RWPE2 (cell line): Measurements from ENCODE around the gene MFGE8.

Experiments used
- ATAC-seq: fragments of 200-7000 bp; cut with Tn5 transposase; 3 replicates; pipeline ENCODE4 v1.9.1; 2021; ENCODE audit warnings: low read depth
- DNase-seq: peaks from one replicate; pipeline ENCODE4 v3.0.0-alpha.2; 2020; ENCODE audit warnings: low spot score
- H3K27ac ChIP-seq: fragments of 450-650 bp; 2 replicates; pipeline ENCODE4 v1.5.1; 2017; ENCODE audit warnings: mild to moderate bottlenecking; ENCODE audit not compliant: poor library complexity, severe bottlenecking
- H3K27me3 ChIP-seq: fragments of 250-450 bp; sonication (Bioruptor Pico); 2 replicates; pipeline ENCODE4 v1.5.1; 2021; ENCODE audit warnings: mild to moderate bottlenecking, moderate library complexity; ENCODE audit not compliant: insufficient read depth, poor library complexity, severe bottlenecking
- H3K36me3 ChIP-seq: fragments of 250-450 bp; sonication (Bioruptor Pico); 2 replicates; pipeline ENCODE4 v1.5.1; 2020; ENCODE audit warnings: low read depth, mild to moderate bottlenecking, moderate library complexity
- H3K4me1 ChIP-seq: fragments of 250-450 bp; sonication (Bioruptor Pico); 2 replicates; pipeline ENCODE4 v1.5.1; 2021; ENCODE audit warnings: mild to moderate bottlenecking, moderate library complexity; ENCODE audit not compliant: insufficient read depth, poor library complexity, severe bottlenecking
- H3K4me3 ChIP-seq: fragments of 250-450 bp; sonication (Bioruptor Pico); 2 replicates; pipeline ENCODE4 v1.5.1; 2021; ENCODE audit warnings: mild to moderate bottlenecking, moderate library complexity; ENCODE audit not compliant: severe bottlenecking
- H3K9me3 ChIP-seq: fragments of 250-450 bp; sonication (Bioruptor Pico); 2 replicates; pipeline ENCODE4 v1.5.1; 2021; ENCODE audit warnings: mild to moderate bottlenecking, moderate library complexity; ENCODE audit not compliant: severe bottlenecking
- CTCF ChIP-seq: fragments of 450-650 bp; IDR thresholded peaks from one replicate; pipeline ENCODE4 v1.5.1; 2017; ENCODE audit warnings: mild to moderate bottlenecking, moderate library complexity; ENCODE audit not compliant: poor library complexity, severe bottlenecking

Gene MFGE8

GRCh38 chr15:88904257-88904623 lies 8.9 kb downstream of the MFGE8 start:
- DNase-seq (peak; percentile 61), ATAC-seq (no peak)
- peaks cover 60% of the 10 kb centered on the region for H3K36me3 ChIP-seq
- H3K4me3 ChIP-seq: no peak overlapping the region
- H3K9me3 ChIP-seq: no peaks in the 10 kb centered on the region
- H3K27me3 ChIP-seq: no peaks in the 10 kb centered on the region
- H3K4me1 ChIP-seq: no peaks in the 10 kb centered on the region
- TF ChIP-seq CTCF: no peak
- no peak overlapping the region for H3K27ac ChIP-seq

- no peaks in the 10 kb centered on the region for H3K9me3 ChIP-seq
- ATAC-seq (no peak), DNase-seq (no peak)
- no peaks in the 10 kb centered on the region for H3K4me1 ChIP-seq
- no peak for TF ChIP-seq CTCF
- no peak overlapping the region for H3K4me3 ChIP-seq
- no peak overlapping the region for H3K27ac ChIP-seq
- H3K27me3 ChIP-seq: no peaks in the 10 kb centered on the region
- H3K36me3 ChIP-seq: peaks cover 56% of the 10 kb centered on the region
Observed at GRCh38 chr15:88902846-88903245, 10.3 kb downstream of the MFGE8 start.

- H3K9me3 ChIP-seq: no peaks in the 10 kb centered on the region
- H3K27ac ChIP-seq: no peak overlapping the region
- no peaks in the 10 kb centered on the region for H3K4me1 ChIP-seq
- DNase-seq (peak; percentile 61), ATAC-seq (no peak)
- H3K36me3 ChIP-seq: peaks cover 56% of the 10 kb centered on the region
- no peak for TF ChIP-seq CTCF
- H3K27me3 ChIP-seq: no peaks in the 10 kb centered on the region
- no peak overlapping the region for H3K4me3 ChIP-seq
Observed at GRCh38 chr15:88902221-88902835, 10.9 kb downstream of the MFGE8 start.

GRCh38 chr15:88901508-88902220 lies 11.5 kb downstream of the MFGE8 start:
- no peaks in the 10 kb centered on the region for H3K9me3 ChIP-seq
- H3K27me3 ChIP-seq: no peaks in the 10 kb centered on the region
- H3K27ac ChIP-seq: no peak overlapping the region
- H3K4me3 ChIP-seq: no peak overlapping the region
- ATAC-seq (no peak), DNase-seq (peak; percentile 67)
- TF ChIP-seq CTCF: no peak
- no peaks in the 10 kb centered on the region for H3K4me1 ChIP-seq
- peaks cover 54% of the 10 kb centered on the region for H3K36me3 ChIP-seq

GRCh38 chr15:88900982-88901418 lies 12.2 kb downstream of the MFGE8 start:
- TF ChIP-seq CTCF: no peak
- Histone ChIP-seq H3K9me3 (no peaks in the 10 kb centered on the region), H3K4me3 (no peak overlapping the region), H3K36me3 (peaks cover 47% of the 10 kb centered on the region), H3K4me1 (no peaks in the 10 kb centered on the region), H3K27ac (no peak overlapping the region), H3K27me3 (no peaks in the 10 kb centered on the region)
- no peak for ATAC-seq
- DNase-seq: no peak
